Natural killer cell treated with Interleukin-12 subunit alpha and Interleukin-12 subunit beta and Interleukin-15 and Interleukin-18, amount 100 ng/mL, for 72 hours (primary cell): ENCODE results near the gene RCSD1. TPM values are rescaled to one million over a fixed set of nuclear protein-coding genes. Genes with fewer than 3 reads are reported as not detected.
"Not testable (repeated sequence)": the region's sequence is repeated elsewhere in the genome, so short reads cannot be mapped to it uniquely, and the experiment has no call there.

Source experiments
- ATAC-seq, 2 donors: fragments of 150-1000 bp; cut with Tn5 transposase in 1 of 2; sonication (Bioruptor Pico), chemical (Tn5 transposase) in 1 of 2; 2 replicates each; pipeline ENCODE4 v1.10.0; 2021
- DNase-seq: peaks from one replicate; pipeline ENCODE4 v3.0.0; 2022; ENCODE audit warnings: low spot score
- H3K27ac Mint-ChIP-seq, 2 donors: 1 replicate in 1 of 2; 2 replicates in 1 of 2; pipeline ENCODE4 v1.8.0; 2022; ENCODE audit warnings: mixed read lengths in 2 of 2, mild to moderate bottlenecking in 1 of 2, moderate library complexity in 1 of 2
- H3K27me3 Mint-ChIP-seq, 2 donors: 1 replicate in 1 of 2; 2 replicates in 1 of 2; pipeline ENCODE4 v1.8.0; 2022; ENCODE audit warnings: mixed read lengths in 2 of 2
- H3K36me3 Mint-ChIP-seq: one replicate; pipeline ENCODE4 v1.8.0; 2022; ENCODE audit warnings: mixed read lengths
- H3K4me1 Mint-ChIP-seq, 2 donors: 1 replicate in 1 of 2; 2 replicates in 1 of 2; pipeline ENCODE4 v1.8.0; 2022; ENCODE audit warnings: low read depth in 2 of 2, mixed read lengths in 2 of 2, mild to moderate bottlenecking in 1 of 2
- H3K4me3 Mint-ChIP-seq: one replicate; pipeline ENCODE4 v1.8.0; 2022; ENCODE audit warnings: mixed read lengths
- H3K9me3 Mint-ChIP-seq: 2 replicates; pipeline ENCODE4 v1.8.0; 2022; ENCODE audit warnings: mixed read lengths
- total RNA-seq, 2 donors: library from RNA; stranded (reverse); gene quantifications; one replicate each; pipeline ENCODE4 v1.2.3, GENCODE V29; 2022

The RCSD1 gene
- total RNA-seq, 2 donors from 2014 or later: 30.3 to 30.9 TPM

DNA sequence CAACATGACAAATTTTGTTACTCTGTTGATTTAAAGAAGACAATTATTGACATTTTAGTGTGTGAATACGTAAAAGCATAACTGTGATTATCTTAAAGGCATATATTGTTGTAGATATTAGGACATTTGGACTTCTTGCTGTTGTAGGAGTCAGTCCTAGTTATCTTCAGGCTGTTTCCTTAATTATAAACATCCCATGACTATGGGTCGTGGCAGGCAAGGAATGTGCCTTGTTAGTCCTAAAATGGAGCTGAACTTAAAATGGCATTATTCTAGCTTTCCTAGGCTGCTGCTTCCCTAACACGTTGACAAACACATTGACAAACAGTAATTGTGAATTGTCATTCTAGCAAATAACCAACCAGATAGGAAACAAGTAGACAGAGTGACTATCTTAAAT is 87.3 kb downstream of the RCSD1 start:
- H3K27me3 Mint-ChIP-seq: peaks cover 0 to 9% of the 10 kb centered on the region in 2 donors
- peaks cover 44 to 47% of the 10 kb centered on the region in 2 donors for H3K4me1 Mint-ChIP-seq
- ATAC-seq (no peak), DNase-seq (no peak)
- peak overlapping the region; percentile 42 to 87 for H3K27ac Mint-ChIP-seq
- no peaks in the 10 kb centered on the region for H3K36me3 Mint-ChIP-seq
- peak overlapping the region; percentile 96 for H3K4me3 Mint-ChIP-seq
- no peaks in the 10 kb centered on the region for H3K9me3 Mint-ChIP-seq

DNA sequence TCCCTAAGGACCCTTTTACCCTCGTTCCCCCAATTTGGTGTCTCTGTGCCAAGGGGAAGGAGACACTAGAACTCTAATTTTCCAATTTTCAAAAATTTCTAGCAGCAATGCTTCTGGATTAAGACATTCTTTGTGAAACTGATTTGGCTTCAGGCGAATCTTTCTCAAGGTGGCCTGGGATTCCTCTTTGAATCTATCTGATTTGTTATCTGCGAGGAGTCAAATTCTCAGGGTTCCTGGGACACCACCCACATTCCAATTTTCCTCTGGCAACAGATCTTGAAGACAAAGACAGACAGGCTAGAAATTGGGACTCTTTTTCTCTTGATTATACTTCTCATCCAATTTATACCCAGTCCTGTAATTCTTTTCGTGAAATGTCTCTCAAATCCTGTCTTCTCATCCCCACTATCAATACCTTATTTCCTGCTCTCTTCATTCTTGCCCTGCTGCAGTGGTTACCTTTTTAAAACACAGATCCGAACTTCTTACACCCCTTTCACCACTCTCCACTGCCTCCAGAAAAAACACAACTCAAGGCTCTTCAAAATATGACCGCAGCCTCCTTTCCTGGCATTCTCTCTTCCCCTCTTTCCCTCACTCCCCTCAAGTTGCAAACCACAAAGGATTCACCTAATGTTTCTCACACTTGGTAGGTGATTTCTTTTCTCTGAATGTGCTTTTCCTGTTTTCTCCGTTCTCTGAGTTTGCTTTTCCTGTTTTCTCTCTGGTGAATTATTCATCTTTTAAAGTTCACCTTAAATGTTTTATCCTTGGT is 89.1 kb downstream of the RCSD1 start:
- Mint-ChIP-seq H3K9me3 (no peaks in the 10 kb centered on the region), H3K27ac (no peak overlapping the region)

GRCh38 chr1:167719715-167720421 is 89.8 kb downstream of the RCSD1 start:
- not testable (repeated sequence) for DNase-seq, ATAC-seq, H3K27ac Mint-ChIP-seq, H3K36me3 Mint-ChIP-seq, H3K4me3 Mint-ChIP-seq, H3K9me3 Mint-ChIP-seq
- peaks cover 28 to 47% of the 10 kb centered on the region in 2 donors for H3K4me1 Mint-ChIP-seq
- peaks cover 10 to 13% of the 10 kb centered on the region in 2 donors for H3K27me3 Mint-ChIP-seq

More for the DNA sequence above, 89.1 kb downstream of the RCSD1 start:
- peaks cover 35 to 48% of the 10 kb centered on the region in 2 donors for H3K4me1 Mint-ChIP-seq
- no peaks in the 10 kb centered on the region for H3K36me3 Mint-ChIP-seq
- no peak for DNase-seq
- peaks cover 2 to 9% of the 10 kb centered on the region in 2 donors for H3K27me3 Mint-ChIP-seq
- no peak overlapping the region for H3K4me3 Mint-ChIP-seq
- ATAC-seq: no peak

GRCh38 chr1:167720965-167721616 is 91.1 kb downstream of the RCSD1 start:
- peaks cover 19 to 35% of the 10 kb centered on the region in 2 donors for H3K4me1 Mint-ChIP-seq
- H3K27ac Mint-ChIP-seq: peak overlapping the region; percentile 59 to 83
- no peak for ATAC-seq
- H3K36me3 Mint-ChIP-seq: no peaks in the 10 kb centered on the region
- no peak for DNase-seq
- H3K9me3 Mint-ChIP-seq: no peaks in the 10 kb centered on the region
- peaks cover 10 to 13% of the 10 kb centered on the region in 2 donors for H3K27me3 Mint-ChIP-seq
- peak overlapping the region; percentile 94 for H3K4me3 Mint-ChIP-seq

DNA sequence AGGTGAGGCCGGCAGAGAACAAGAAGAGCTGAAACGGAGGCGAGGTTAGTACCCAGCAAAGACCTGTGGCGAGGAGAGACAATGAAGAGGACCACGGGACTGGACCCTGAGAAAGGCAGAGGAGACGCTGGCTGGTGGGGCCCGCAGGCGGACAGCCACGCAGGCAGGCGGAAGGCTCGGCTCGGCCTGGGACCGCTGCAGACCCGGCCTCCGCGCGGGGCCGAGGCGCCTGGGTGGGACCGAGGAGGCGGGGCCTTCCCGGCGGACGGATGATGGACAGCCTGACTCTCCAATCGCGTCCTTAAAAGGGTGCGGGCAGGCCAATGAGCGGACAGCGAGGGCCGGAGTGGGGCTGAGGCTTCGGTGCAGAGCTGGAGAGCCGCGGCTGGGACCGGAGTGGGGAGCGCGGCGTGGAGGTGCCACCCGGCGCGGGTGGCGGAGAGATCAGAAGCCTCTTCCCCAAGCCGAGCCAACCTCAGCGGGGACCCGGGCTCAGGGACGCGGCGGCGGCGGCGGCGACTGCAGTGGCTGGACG is 91.7 kb downstream of the RCSD1 start, which contains the start of gene MPZL1:
Gene MPZL1, plus strand, starts transcription at position 366 of the 535 bp plus-strand sequence. CDS start 170 bp downstream, outside the sequence.
- H3K4me3 Mint-ChIP-seq: peak within 1 kb of the TSS; percentile 94
- H3K9me3 Mint-ChIP-seq: no peaks in the 10 kb centered on the region
- H3K27me3 Mint-ChIP-seq: peaks cover 10 to 13% of the 10 kb centered on the region in 2 donors
- DNase-seq (peak; percentile 94), ATAC-seq (peak; percentile 99 to 100)
- peaks cover 17 to 33% of the 10 kb centered on the region in 2 donors for H3K4me1 Mint-ChIP-seq
- H3K36me3 Mint-ChIP-seq: no peaks in the 10 kb centered on the region
- H3K27ac Mint-ChIP-seq: peak within 1 kb of the TSS; percentile 59 to 83

DNA sequence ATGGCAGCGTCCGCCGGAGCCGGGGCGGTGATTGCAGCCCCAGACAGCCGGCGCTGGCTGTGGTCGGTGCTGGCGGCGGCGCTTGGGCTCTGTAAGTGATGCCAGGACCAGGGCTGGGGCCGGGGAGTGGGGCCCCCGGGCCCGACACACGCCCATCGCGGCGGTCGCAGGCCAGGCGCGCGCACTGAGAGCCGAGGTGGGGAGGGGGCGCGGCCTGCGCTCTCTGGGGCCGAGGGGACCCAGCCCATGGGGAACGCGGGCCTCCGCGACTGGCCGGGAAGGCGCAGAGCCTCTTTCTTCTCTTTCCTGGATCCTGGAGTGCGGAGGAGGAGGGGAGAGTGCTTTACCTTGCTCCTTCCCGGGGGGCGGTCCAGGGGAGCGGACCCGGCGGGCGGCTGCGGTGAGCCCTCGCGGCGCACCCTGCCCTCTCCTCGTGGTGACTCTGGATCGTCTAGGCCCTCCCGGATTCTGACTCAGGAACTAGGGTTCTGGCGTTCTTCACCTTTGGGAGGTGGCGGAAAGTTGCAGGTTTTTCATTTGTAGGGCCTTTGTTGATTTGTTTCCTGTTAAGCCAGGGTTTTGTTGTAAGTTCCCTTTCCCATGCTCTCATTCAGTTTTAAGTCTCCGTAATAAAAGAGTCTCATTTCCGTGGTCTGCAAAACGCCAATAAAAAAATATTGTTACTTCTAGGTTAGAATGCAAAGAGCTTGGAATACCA is 92.3 kb downstream of the RCSD1 start:
- Mint-ChIP-seq H3K4me3 (peak overlapping the region; percentile 94), H3K9me3 (no peaks in the 10 kb centered on the region), H3K36me3 (no peaks in the 10 kb centered on the region), H3K27me3 (peaks cover 10 to 13% of the 10 kb centered on the region in 2 donors), H3K27ac (peak overlapping the region; percentile 59 to 83), H3K4me1 (peaks cover 14 to 33% of the 10 kb centered on the region in 2 donors)
- ATAC-seq: peak; percentile 30 to 78
- DNase-seq: peak; percentile 63

DNA sequence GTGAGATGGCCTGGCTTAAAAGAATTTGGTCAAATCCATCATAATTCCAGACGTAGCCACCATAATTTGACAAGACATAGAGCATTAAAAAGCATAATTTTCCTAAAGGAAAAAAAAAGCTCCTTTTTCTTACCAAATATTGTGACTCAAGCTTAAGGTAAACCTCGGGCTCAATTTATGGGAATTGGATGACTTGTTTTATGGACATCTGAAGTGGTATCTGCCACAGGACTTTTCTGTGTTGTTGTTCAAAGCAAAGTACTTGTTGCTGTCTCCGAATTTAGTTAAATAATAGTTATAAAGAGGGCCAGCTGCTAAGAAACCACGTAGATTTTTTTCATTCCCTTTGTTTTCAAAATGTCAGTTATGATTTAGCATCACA is 92.8 kb downstream of the RCSD1 start:
- no peaks in the 10 kb centered on the region for H3K36me3 Mint-ChIP-seq
- no peaks in the 10 kb centered on the region for H3K9me3 Mint-ChIP-seq
- H3K4me3 Mint-ChIP-seq: peak overlapping the region; percentile 72
- H3K27ac Mint-ChIP-seq: no peak overlapping the region
- DNase-seq (no peak), ATAC-seq (no peak)
- peaks cover 14 to 33% of the 10 kb centered on the region in 2 donors for H3K4me1 Mint-ChIP-seq
- H3K27me3 Mint-ChIP-seq: peaks cover 10 to 13% of the 10 kb centered on the region in 2 donors

- peaks cover 14 to 33% of the 10 kb centered on the region in 2 donors for H3K4me1 Mint-ChIP-seq
- H3K36me3 Mint-ChIP-seq: no peaks in the 10 kb centered on the region
- ATAC-seq (no peak), DNase-seq (no peak)
- no peak overlapping the region for H3K4me3 Mint-ChIP-seq
- H3K27ac Mint-ChIP-seq: no peak overlapping the region
- H3K9me3 Mint-ChIP-seq: no peaks in the 10 kb centered on the region
- peaks cover 10 to 13% of the 10 kb centered on the region in 2 donors for H3K27me3 Mint-ChIP-seq
These were observed 93.8 kb downstream of the RCSD1 start for GRCh38 chr1:167723707-167724323.

GRCh38 chr1:167726008-167726407 is 96.0 kb downstream of the RCSD1 start:
- peaks cover 9 to 22% of the 10 kb centered on the region in 2 donors for H3K4me1 Mint-ChIP-seq
- H3K27ac Mint-ChIP-seq: no peak overlapping the region

GRCh38 chr1:167728818-167729410 is 98.9 kb downstream of the RCSD1 start:
- peaks cover 0 to 8% of the 10 kb centered on the region in 2 donors for H3K4me1 Mint-ChIP-seq
- H3K27ac Mint-ChIP-seq: no peak overlapping the region
- peaks cover 4 to 9% of the 10 kb centered on the region in 2 donors for H3K27me3 Mint-ChIP-seq
- ATAC-seq (no peak), DNase-seq (no peak)
- H3K36me3 Mint-ChIP-seq: no peaks in the 10 kb centered on the region
- no peak overlapping the region for H3K4me3 Mint-ChIP-seq
- no peaks in the 10 kb centered on the region for H3K9me3 Mint-ChIP-seq

More at GRCh38 chr1:167726008-167726407, 96.0 kb downstream of the RCSD1 start:
- DNase-seq (no peak), ATAC-seq (no peak)
- Mint-ChIP-seq H3K9me3 (no peaks in the 10 kb centered on the region), H3K27me3 (peaks cover 6 to 10% of the 10 kb centered on the region in 2 donors), H3K36me3 (no peaks in the 10 kb centered on the region), H3K4me3 (no peak overlapping the region)

DNA sequence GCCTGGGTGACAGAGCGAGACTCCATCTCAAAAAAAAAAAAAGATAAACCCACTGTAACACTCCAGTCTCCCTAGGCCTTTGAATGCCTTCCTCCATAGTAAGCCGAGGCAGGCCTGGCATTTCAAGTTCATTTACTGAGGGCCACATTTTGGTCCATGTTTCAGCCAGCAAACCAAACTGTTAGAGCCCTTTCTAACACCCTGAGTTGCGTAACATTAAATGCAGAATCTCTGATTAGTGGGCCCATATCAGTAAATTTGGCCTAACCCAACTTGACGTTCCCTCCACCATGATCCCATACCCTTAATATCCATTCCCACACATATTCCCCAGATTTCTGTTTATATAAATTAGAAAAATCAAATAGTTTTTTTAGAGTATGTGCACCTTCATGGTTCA is 104.2 kb downstream of the RCSD1 start:
- Mint-ChIP-seq H3K4me1 (no peaks in the 10 kb centered on the region), H3K27me3 (no peaks in the 10 kb centered on the region), H3K9me3 (no peaks in the 10 kb centered on the region), H3K27ac (no peak overlapping the region), H3K36me3 (no peaks in the 10 kb centered on the region), H3K4me3 (no peak overlapping the region)
- DNase-seq (no peak), ATAC-seq (no peak)

DNA sequence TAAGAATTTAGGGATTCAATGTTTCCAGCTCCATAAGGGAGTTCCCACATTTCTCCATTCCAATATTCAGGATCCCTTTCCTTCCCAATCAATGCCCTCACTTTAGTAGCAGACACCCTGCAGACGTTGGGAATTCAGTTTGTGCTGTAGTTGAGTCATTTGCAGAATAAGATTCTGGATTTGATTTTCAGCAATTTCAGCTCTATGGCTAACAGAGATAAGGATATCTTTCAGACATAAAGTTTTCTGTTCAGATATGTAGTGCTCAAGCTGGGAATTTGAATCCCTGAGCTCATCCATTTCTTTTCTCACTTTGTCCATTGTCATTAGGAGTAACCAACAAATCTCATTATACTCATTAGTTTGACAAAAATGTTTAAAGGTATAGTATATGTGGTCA is 104.8 kb downstream of the RCSD1 start:
- H3K4me1 Mint-ChIP-seq: no peaks in the 10 kb centered on the region

More for the DNA sequence above, 104.8 kb downstream of the RCSD1 start:
- Mint-ChIP-seq H3K27ac (no peak overlapping the region), H3K4me3 (no peak overlapping the region), H3K9me3 (no peaks in the 10 kb centered on the region), H3K27me3 (no peaks in the 10 kb centered on the region), H3K36me3 (no peaks in the 10 kb centered on the region)
- DNase-seq (no peak), ATAC-seq (no peak)
